GM23248 (cell line): Measurements from ENCODE around the gene CEBPZOS.
"Not testable (repeated sequence)": the region's sequence is repeated elsewhere in the genome, so short reads cannot be mapped to it uniquely, and the experiment has no call there.

ENCODE experiments used
- EZH2 ChIP-seq: fragments of 200-600 bp; sonication (generic); IDR thresholded peaks from 2 replicates; pipeline ENCODE4 v1.6.1; 2018; ENCODE audit warnings: antibody characterized with exemption, mild to moderate bottlenecking; ENCODE audit not compliant: insufficient read depth, poor library complexity, severe bottlenecking
- EZH2phosphoT487 ChIP-seq: fragments of 200-600 bp; sonication (generic); IDR thresholded peaks from 2 replicates; pipeline ENCODE4 v1.6.1; 2018; ENCODE audit warnings: antibody characterized with exemption, moderate library complexity, mild to moderate bottlenecking, low read depth; ENCODE audit not compliant: insufficient read depth

DNA sequence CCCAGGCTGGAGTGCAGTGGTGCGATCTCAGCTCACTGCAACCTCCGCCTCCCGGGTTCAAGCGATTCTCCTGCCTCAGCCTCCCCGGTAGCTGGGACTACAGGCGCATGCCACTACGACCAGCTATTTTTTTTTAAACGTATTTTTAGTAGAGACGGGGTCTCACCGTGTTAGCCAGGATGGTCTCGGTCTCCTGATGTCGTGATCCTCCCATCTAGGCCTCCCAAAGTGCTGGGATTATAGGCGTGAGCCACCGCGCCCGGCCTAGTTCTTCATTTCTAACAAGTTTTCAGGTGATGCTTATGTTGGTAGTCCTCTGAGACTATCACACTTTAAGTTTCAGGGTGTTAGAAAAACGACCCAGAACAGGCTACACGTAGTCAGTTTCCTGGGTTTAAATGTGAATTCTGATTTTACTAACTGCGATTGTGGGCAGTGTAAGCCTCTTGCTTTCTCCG, 405 bp upstream of the CEBPZOS start:
- TF ChIP-seq EZH2, EZH2phosphoT487: not testable (repeated sequence)
